H1 (cell line): ENCODE data around the gene DIPK2B. TPM values are rescaled to one million over a fixed set of nuclear protein-coding genes. Genes with fewer than 3 reads are reported as not detected.

Source experiments
- CTCF ChIA-PET: fragments of 300-600 bp; sonication (Branson Sonifier 250); formaldehyde crosslinking; loops from one replicate; lab custom pipeline; 2021; ENCODE audit not compliant: partially characterized antibody; lab: Charles Lee
- POLR2A ChIA-PET: fragments of 300-600 bp; sonication (Branson Sonifier 250); formaldehyde crosslinking; loops from one replicate; lab custom pipeline; 2021; ENCODE audit warnings: inconsistent platforms; ENCODE audit not compliant: partially characterized antibody; lab: Charles Lee
- DNase-seq, 2 experiments: peaks; one replicate each; pipeline versions ENCODE4 v3.0.0 to v3.0.0-alpha.2; 2010 to 2022; ENCODE audit warnings: low spot score in 2 of 2, low read depth in 1 of 2, mixed read lengths in 1 of 2
- FAIRE-seq: peaks from 2 replicates; lab custom pipeline; 2011; peaks lifted over from hg19 to GRCh38; lab: Jason Lieb, UNC
- H2AFZ ChIP-seq: 2 replicates; pipeline ENCODE4 v1.8.1; 2012; ENCODE audit warnings: low read length, inconsistent platforms
- H2AK5ac ChIP-seq: 2 replicates; pipeline ENCODE4 v1.6.1; 2013; ENCODE audit warnings: low read depth, low read length
- H2BK120ac ChIP-seq: replicated peaks from 2 replicates; pipeline ENCODE3; 2013; ENCODE audit warnings: low read depth, low read length, inconsistent platforms
- H2BK12ac ChIP-seq: 2 replicates; pipeline ENCODE4 v1.6.1; 2013; ENCODE audit warnings: low read depth, low read length
- H2BK15ac ChIP-seq: 2 replicates; pipeline ENCODE4 v1.6.1; 2013; ENCODE audit warnings: low read length
- H2BK20ac ChIP-seq: 2 replicates; pipeline ENCODE4 v1.6.1; 2013; ENCODE audit warnings: low read length
- H2BK5ac ChIP-seq: 2 replicates; pipeline ENCODE4 v1.6.1; 2013; ENCODE audit warnings: low read depth, low read length
- H3K14ac ChIP-seq: 2 replicates; pipeline ENCODE4 v1.6.1; 2013; ENCODE audit warnings: inconsistent platforms; ENCODE audit not compliant: insufficient read length
- H3K18ac ChIP-seq: 2 replicates; pipeline ENCODE4 v1.6.1; 2013; ENCODE audit warnings: low read length; ENCODE audit errors: extremely low read depth
- H3K23ac ChIP-seq: 2 replicates; pipeline ENCODE4 v1.6.1; 2013; ENCODE audit warnings: inconsistent platforms; ENCODE audit not compliant: insufficient read length
- H3K23me2 ChIP-seq: 2 replicates; pipeline ENCODE4 v1.6.1; 2013; ENCODE audit warnings: low read depth, low read length
- H3K27ac ChIP-seq: 2 replicates; pipeline ENCODE4 v1.6.1; 2011; ENCODE audit warnings: low read depth, low read length, inconsistent platforms
- H3K27me3 ChIP-seq, 4 experiments: replicated peaks in 1 of 4; 1 replicate in 1 of 4; 2 replicates in 3 of 4; pipeline versions ENCODE4 v1.6.1 to v1.8.1; 2011 to 2013; ENCODE audit warnings: low read length in 3 of 4, mild to moderate bottlenecking in 3 of 4, inconsistent platforms in 2 of 4, mixed read lengths in 2 of 4, moderate library complexity in 1 of 4; ENCODE audit not compliant: control insufficient read depth in 3 of 4, insufficient read depth in 3 of 4; ENCODE audit errors: extremely low read depth in 1 of 4
- H3K36me3 ChIP-seq, 4 experiments: 2 replicates each; pipeline versions ENCODE4 v1.6.1 to v1.8.1; 2011 to 2013; ENCODE audit warnings: mild to moderate bottlenecking in 4 of 4, low read length in 3 of 4, moderate library complexity in 2 of 4, control low read depth in 1 of 4, inconsistent platforms in 1 of 4; ENCODE audit not compliant: insufficient read depth in 4 of 4, control insufficient read depth in 2 of 4
- H3K4ac ChIP-seq: replicated peaks from 2 replicates; pipeline ENCODE3; 2013; ENCODE audit warnings: low read length, low read depth, mixed read lengths, inconsistent platforms; ENCODE audit not compliant: insufficient read length
- H3K4me1 ChIP-seq, 4 experiments: replicated peaks in 1 of 4; 1 replicate in 1 of 4; 2 replicates in 3 of 4; pipeline versions ENCODE4 v1.6.1 to v1.8.1; 2011 to 2013; ENCODE audit warnings: low read length in 3 of 4, inconsistent platforms in 2 of 4, mixed read lengths in 1 of 4; ENCODE audit not compliant: insufficient read depth in 4 of 4, control insufficient read depth in 3 of 4
- H3K4me2 ChIP-seq, 2 experiments: 2 replicates each; pipeline versions ENCODE4 v1.6.1 to v1.8.1; 2011 to 2013; ENCODE audit warnings: low read depth in 2 of 2, low read length in 2 of 2, control low read depth in 1 of 2, inconsistent platforms in 1 of 2, mild to moderate bottlenecking in 1 of 2; ENCODE audit not compliant: insufficient read depth in 1 of 2
- H3K4me3 ChIP-seq, 4 experiments: fragments of 200-600, 300-600 bp in 1 of 4; sonication (generic), shearing (Covaris generic), sonication (Bioruptor Twin) in 1 of 4; 2 replicates each; pipeline versions ENCODE4 v1.5.1 to v1.8.1; 2011 to 2016; ENCODE audit warnings: low read length in 4 of 4, low read depth in 3 of 4, control low read depth in 2 of 4, inconsistent platforms in 2 of 4, mild to moderate bottlenecking in 2 of 4, mixed read lengths in 1 of 4, moderate library complexity in 1 of 4; ENCODE audit not compliant: insufficient read depth in 2 of 4; ENCODE audit errors: extremely low read depth in 1 of 4
- H3K56ac ChIP-seq: replicated peaks from 2 replicates; pipeline ENCODE3; 2013; ENCODE audit warnings: low read depth, mild to moderate bottlenecking, mixed read lengths, low read length, inconsistent platforms; ENCODE audit not compliant: insufficient read length
- H3K79me1 ChIP-seq: 2 replicates; pipeline ENCODE4 v1.6.1; 2013; ENCODE audit warnings: low read depth, low read length, control low read depth
- H3K79me2 ChIP-seq, 2 experiments: 2 replicates each; pipeline versions ENCODE4 v1.6.1 to v1.8.1; 2012 to 2013; ENCODE audit warnings: low read length in 2 of 2, mild to moderate bottlenecking in 2 of 2, inconsistent platforms in 1 of 2; ENCODE audit not compliant: insufficient read depth in 2 of 2, control insufficient read depth in 1 of 2
- H3K9ac ChIP-seq, 4 experiments: replicated peaks in 1 of 4; 1 replicate in 1 of 4; 2 replicates in 3 of 4; pipeline versions ENCODE4 v1.6.1 to v1.8.1; 2011 to 2013; ENCODE audit warnings: low read depth in 3 of 4, low read length in 3 of 4, control low read depth in 2 of 4, mild to moderate bottlenecking in 2 of 4, moderate library complexity in 2 of 4, inconsistent platforms in 1 of 4; ENCODE audit errors: extremely low read depth in 1 of 4
- H3K9me3 ChIP-seq, 2 experiments: 2 replicates each; pipeline versions ENCODE4 v1.6.1 to v1.8.1; 2012 to 2013; ENCODE audit warnings: mild to moderate bottlenecking in 2 of 2, moderate library complexity in 2 of 2, control low read depth in 1 of 2, inconsistent platforms in 1 of 2, low read depth in 1 of 2, low read length in 1 of 2, mixed read lengths in 1 of 2; ENCODE audit not compliant: insufficient read depth in 2 of 2
- H4K20me1 ChIP-seq, 2 experiments: replicated peaks in 1 of 2; 2 replicates each; pipeline versions ENCODE3 to v1.8.1; 2011 to 2013; ENCODE audit warnings: inconsistent platforms in 2 of 2, low read length in 2 of 2, mild to moderate bottlenecking in 1 of 2; ENCODE audit not compliant: insufficient read depth in 2 of 2, control insufficient read depth in 1 of 2
- H4K5ac ChIP-seq: 2 replicates; pipeline ENCODE4 v1.6.1; 2013; ENCODE audit warnings: low read length, low read depth, mixed read lengths, inconsistent platforms; ENCODE audit not compliant: insufficient read length
- H4K8ac ChIP-seq: 2 replicates; pipeline ENCODE4 v1.8.0; 2013; ENCODE audit warnings: mild to moderate bottlenecking, moderate library complexity, low read length, inconsistent platforms; ENCODE audit not compliant: insufficient read depth; ENCODE audit errors: extremely low read depth
- H4K91ac ChIP-seq: replicated peaks from 2 replicates; pipeline ENCODE3; 2013; ENCODE audit warnings: low read length, mixed read lengths, inconsistent platforms; ENCODE audit not compliant: insufficient read length
- ATF3 ChIP-seq: IDR thresholded peaks from 2 replicates; pipeline ENCODE4 v1.6.1; 2011; ENCODE audit warnings: low read depth, mild to moderate bottlenecking, low read length; ENCODE audit not compliant: insufficient read depth
- BCL11A ChIP-seq, 2 experiments: IDR thresholded peaks; one replicate each; pipeline ENCODE4 v1.6.1; 2011; ENCODE audit warnings: low read depth in 2 of 2, low read length in 2 of 2, mild to moderate bottlenecking in 2 of 2
- JUN ChIP-seq: IDR thresholded peaks from 2 replicates; pipeline ENCODE4 v1.6.1; 2011; ENCODE audit warnings: low read depth, mild to moderate bottlenecking, improper control_type of control experiment, low read length
- JUND ChIP-seq: IDR thresholded peaks from 2 replicates; pipeline ENCODE4 v1.6.1; 2011; ENCODE audit warnings: mild to moderate bottlenecking, improper control_type of control experiment, low read length
- KDM5A ChIP-seq: fragments of 200-600 bp; IDR thresholded peaks from 2 replicates; pipeline ENCODE4 v1.7.1; 2012; ENCODE audit warnings: mild to moderate bottlenecking, low read length, inconsistent platforms, mixed read lengths
- MAFK ChIP-seq: IDR thresholded peaks from 2 replicates; pipeline ENCODE4 v1.6.1; 2012; ENCODE audit warnings: low read depth, mild to moderate bottlenecking, improper control_type of control experiment, low read length
- RNF2 ChIP-seq: fragments of 200-900, 300-1000 bp; sonication (generic); IDR thresholded peaks from 2 replicates; pipeline ENCODE4 v1.7.1; 2016; ENCODE audit warnings: borderline replicate concordance, low read depth, mild to moderate bottlenecking, antibody characterized with exemption, low read length; ENCODE audit not compliant: poor library complexity, severe bottlenecking; ENCODE audit errors: missing control alignments
- RXRA ChIP-seq: IDR thresholded peaks from 2 replicates; pipeline ENCODE4 v1.6.1; 2011; ENCODE audit warnings: low read depth, mild to moderate bottlenecking, low read length, moderate library complexity; ENCODE audit not compliant: insufficient read depth
- SAP30 ChIP-seq: fragments of 300-600 bp; sonication (generic); IDR thresholded peaks from 2 replicates; pipeline ENCODE4 v1.7.1; 2012; ENCODE audit warnings: low read length, moderate library complexity, mild to moderate bottlenecking, inconsistent platforms; ENCODE audit not compliant: insufficient read depth, insufficient replicate concordance
- USF2 ChIP-seq: IDR thresholded peaks from 2 replicates; pipeline ENCODE4 v1.6.1; 2011; ENCODE audit warnings: low read length, improper control_type of control experiment
- WGBS, 2 experiments: shearing (Covaris generic) in 1 of 2; methylation state at CpG; one replicate each; pipeline versions ENCODE4 v1.1.6 to v1.1.7; 2013 to 2015; ENCODE audit warnings: low lambda C conversion rate in 2 of 2, mixed read lengths in 2 of 2, inconsistent platforms in 1 of 2, low coverage in 1 of 2, missing lambda C conversion rate in 1 of 2; ENCODE audit not compliant: insufficient replicate concordance in 2 of 2, insufficient coverage in 1 of 2, insufficient read length in 1 of 2; ENCODE audit errors: extremely low coverage in 1 of 2, missing lambda C conversion rate in 1 of 2; 5-methylcytosine and 5-hydroxymethylcytosine counted together
- polyA plus RNA-seq, 7 experiments: library from polyadenylated mRNA; depleted of rRNA in 3 of 7; stranded (reverse) in 5 of 7; unstranded in 2 of 7; fragments of >200 nt in 5 of 7; fragments of 200-250 nt in 2 of 7; gene quantifications; 1 replicate in 5 of 7; 2 replicates in 1 of 7; 4 replicates in 1 of 7; pipeline versions ENCODE4 v1.2.1 to v1.2.3, GENCODE V29; 2011 to 2013; ENCODE audit warnings: missing spikeins in 2 of 7, mixed read lengths in 2 of 7
- total RNA-seq: library from RNA; stranded (reverse); fragmentation: NEBNext Ultra II Directional; extraction: Animal tissue kit (Norgen Biotek cat#: 25700); gene quantifications from 2 replicates; pipeline ENCODE4 v1.2.1, GENCODE V29; 2021

DIPK2B gene
- total and polyA plus RNA-seq, 2 of the 8 experiments (the other 6 are each of a cell fraction or from before 2014, with no cell fraction given) = not detected

- Histone ChIP-seq H2BK20ac (no peak overlapping the region), H3K9me3 (no peaks in the 10 kb centered on the region), H4K5ac (no peak overlapping the region), H3K14ac (no peak overlapping the region), H3K27ac (no peak overlapping the region), H3K79me1 (no peaks in the 10 kb centered on the region), H4K8ac (no peak overlapping the region), H2BK15ac (no peak overlapping the region), H3K4me1 (no peaks in the 10 kb centered on the region), H2BK12ac (no peak overlapping the region), H3K4me3 (no peak overlapping the region), H4K20me1 (no peaks in the 10 kb centered on the region), H2BK5ac (no peak overlapping the region), H2AFZ (no peak overlapping the region), H3K23ac (no peak overlapping the region), H3K18ac (no peak overlapping the region), H3K4ac (no peak overlapping the region), H2BK120ac (no peak overlapping the region), H3K27me3 (no peaks in the 10 kb centered on the region), H3K36me3 (no peaks in the 10 kb centered on the region), H3K23me2 (no peaks in the 10 kb centered on the region), H3K56ac (no peak overlapping the region), H4K91ac (no peak overlapping the region), H3K9ac (no peak overlapping the region), H2AK5ac (no peak overlapping the region), H3K79me2 (no peaks in the 10 kb centered on the region), H3K4me2 (no peak overlapping the region)
- FAIRE-seq = no peak
- ChIA-PET CTCF (no interaction called here), POLR2A (no interaction called here)
- WGBS, 2 experiments = 100% methylated on average over 1 of the region's 1 CpG; no CpG with 5 or more reads in 1 of the 2 experiments
- DNase-seq = no peak
- no peak for TF ChIP-seq BCL11A (IDR thresholded peaks at IDR 0.05; ENCODE audit: low read depth in 2 of 2, low read length in 2 of 2)
- TF ChIP-seq ATF3 = no peak
- no peak for TF ChIP-seq MAFK
- TF ChIP-seq USF2 = no peak
- no peak for TF ChIP-seq KDM5A
- no peak for TF ChIP-seq SAP30
- no peak for TF ChIP-seq JUN
- no peak for TF ChIP-seq RNF2
- no peak for TF ChIP-seq RXRA
- no peak for TF ChIP-seq JUND
Observed at GRCh38 chrX:45230410-45230809, 29.7 kb upstream of the DIPK2B start.
